CD4-positive, alpha-beta T cell treated with Interleukin-17A for 4 hours (primary cell): ENCODE data around the gene KRT14.
"Not testable (repeated sequence)": the region's sequence is repeated elsewhere in the genome, so short reads cannot be mapped to it uniquely, and the experiment has no call there.

Source experiments
- DNase-seq: peaks from one replicate; pipeline ENCODE4 v3.0.0-alpha.2; 2020; ENCODE audit warnings: mixed read lengths

KRT14 gene

GRCh38 chr17:41586863-41587495 is at the start of gene KRT14:
TSS of gene KRT14 (minus strand) at chr17:41586895. CDS start at chr17:41586834, 61 bp downstream.
- DNase-seq, result no peak

GRCh38 chr17:41635121-41636097 is 48.7 kb upstream of the KRT14 start:
- no peak for DNase-seq

- no peak for DNase-seq
Measured at GRCh38 chr17:41634639-41635038, 47.9 kb upstream of the KRT14 start.

- DNase-seq, result no peak
Measured at GRCh38 chr17:41633556-41634199, 47.0 kb upstream of the KRT14 start.

DNA sequence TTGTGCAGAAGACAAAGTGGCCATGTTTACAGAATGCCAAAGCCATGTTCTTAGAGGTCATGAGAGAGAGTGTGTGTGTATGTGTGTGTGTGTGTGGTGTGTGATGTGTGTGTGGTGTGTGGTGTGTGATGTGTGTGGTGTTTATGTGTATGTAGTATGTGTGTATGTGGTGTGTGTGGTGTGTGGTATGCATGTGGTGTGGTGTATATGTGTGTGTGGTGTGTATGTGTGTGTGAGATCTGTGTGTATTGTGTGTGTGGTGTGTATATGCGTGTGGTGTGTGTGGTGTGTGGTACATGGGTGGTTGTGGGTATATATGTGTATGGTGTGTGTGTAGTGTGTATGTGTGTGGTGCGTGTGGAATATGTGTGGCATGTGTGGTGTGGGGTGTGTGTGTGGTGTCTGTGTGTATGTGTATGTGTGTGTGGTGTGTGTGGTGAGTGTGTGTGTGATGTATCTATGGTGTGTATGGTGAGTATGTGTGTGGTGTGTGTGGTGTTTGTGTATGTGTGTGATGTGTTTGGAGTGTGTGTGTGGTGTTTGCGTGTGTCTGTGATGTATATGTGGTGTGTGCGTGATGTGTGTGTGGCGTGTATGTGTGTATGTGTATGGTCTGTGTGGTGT is 45.9 kb upstream of the KRT14 start:
- no peak for DNase-seq

GRCh38 chr17:41631898-41632285 is 45.2 kb upstream of the KRT14 start:
- DNase-seq, result no peak

DNA sequence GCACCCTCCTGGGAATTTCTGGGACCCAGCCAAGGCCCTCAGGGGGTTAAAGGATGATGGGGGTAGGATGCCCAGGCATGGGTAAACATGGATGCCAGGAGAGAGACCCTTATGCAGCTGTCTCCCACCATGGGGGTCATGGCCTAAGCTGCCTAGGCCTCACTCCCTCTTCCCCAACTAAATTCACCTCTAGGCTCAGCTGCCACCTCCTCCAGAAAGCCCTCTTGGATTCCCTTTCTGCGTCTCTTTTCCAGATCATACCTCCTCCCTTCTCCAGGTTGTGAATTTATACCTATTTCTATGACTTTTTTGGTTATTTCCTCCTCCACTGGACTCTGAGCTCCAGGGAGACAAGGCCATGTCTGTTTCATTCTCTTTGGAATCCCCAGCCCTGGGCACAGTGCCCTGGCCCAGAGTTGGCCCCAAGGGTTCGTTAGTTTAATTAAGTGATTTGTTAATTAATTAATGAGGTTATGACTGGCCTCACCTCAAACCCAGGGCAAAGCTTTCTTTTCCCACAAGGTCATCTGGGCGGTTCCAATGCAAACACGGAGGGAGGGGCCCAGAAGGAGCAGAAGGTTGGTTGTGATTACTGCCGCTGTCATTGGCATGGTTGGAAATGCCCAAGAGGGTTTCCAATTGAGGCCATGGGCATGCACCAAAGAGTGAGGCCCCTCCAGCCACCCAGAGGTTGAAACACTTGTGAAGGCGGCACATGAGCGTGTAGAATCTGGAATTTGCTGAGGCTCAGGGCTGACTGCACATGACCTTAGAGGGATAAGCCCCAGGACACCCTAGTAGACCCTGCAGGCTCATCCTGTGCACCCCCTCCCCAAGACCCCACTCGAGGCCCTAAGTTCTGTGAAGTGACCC is 44.6 kb upstream of the KRT14 start:
- no peak for DNase-seq

GRCh38 chr17:41629826-41630670 is 43.4 kb upstream of the KRT14 start:
- no peak for DNase-seq

- DNase-seq, result no peak
Measured at GRCh38 chr17:41629316-41629715, 42.6 kb upstream of the KRT14 start.

DNA sequence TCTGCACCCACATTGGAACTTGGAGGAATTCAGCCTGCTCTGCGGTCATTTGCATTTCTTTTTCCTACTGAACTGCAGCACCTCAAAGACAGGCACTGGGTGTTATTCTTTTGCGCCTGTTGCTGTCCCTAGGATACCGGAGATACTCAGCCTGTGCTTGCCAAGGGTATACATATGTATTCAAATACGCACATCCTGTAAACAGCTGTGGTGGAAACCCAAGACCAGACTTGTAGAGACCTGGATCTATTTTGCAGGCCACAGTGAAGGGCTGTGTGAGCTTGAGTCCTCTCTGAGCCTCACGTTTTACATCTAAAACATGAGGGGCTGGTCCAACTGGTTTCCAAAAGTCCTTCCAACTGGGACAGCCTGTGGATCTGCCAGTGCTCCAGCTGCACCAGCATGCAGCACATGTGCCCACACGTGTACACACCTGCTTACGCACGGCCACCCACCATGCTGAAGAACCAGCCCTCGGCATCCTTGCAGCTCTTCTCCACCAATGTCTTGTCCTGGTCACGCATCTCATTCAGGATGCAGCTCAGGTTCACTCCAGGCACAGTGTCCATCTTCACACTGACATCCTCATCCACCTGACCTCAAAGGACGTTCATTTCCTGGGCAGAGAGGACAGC is 42.0 kb upstream of the KRT14 start:
- not testable (repeated sequence) for DNase-seq

- not testable (repeated sequence) for DNase-seq
Measured at GRCh38 chr17:41628073-41628370, 41.3 kb upstream of the KRT14 start.

DNA sequence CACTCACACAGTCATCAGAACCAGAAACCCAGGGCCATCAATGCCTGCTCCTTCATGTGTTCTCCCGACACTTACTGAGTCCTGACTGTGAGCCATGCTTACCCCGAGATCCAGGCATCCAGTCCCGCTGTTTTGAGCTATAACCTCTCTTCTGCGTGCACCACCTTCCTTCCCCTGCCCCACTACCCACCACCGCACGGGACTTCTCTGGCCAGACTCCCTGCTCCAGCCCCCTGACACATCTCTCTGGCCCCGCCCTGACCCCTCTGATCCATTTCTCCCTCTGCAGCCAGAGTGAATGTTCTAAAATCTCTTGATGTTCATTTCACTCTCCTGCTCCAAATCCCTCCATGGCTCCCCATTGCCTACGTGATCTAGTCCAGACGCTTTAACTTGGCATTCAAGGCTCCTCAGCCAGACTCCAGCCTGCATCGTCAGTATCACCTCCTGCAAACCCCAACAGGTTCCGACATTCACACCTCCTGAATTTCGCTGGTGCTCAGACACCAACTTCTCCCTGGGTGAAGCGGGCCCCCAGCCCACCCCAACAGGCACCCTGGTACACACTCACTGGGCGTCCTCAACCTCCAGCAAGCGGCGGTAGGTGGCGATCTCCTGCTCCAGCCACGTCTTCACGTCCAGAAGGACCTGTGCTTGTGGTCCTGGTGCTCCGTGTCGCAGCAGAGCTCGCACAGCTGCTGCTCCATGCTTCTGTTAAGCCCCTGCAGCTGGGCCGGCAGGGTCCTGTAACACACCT is 40.8 kb upstream of the KRT14 start:
- no peak for DNase-seq

DNA sequence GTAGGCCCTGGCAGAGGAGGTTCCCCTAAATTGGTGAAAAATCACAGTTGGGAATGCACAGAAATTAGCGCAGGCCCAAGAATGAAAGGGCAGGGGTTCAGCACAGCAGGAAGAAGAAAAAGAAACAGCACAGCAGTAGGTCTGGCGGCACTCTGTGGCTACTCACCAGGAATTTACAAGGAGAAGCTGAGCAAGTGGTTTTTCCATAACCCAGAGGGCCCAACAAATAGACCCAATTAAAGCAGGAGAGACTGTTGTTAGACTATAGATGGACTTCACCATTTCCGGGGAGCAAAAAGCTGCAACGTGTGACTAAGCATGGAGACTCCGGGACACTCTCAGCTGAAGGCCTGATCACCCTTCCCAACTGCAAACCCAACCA is 40.2 kb upstream of the KRT14 start:
- not testable (repeated sequence) for DNase-seq

GRCh38 chr17:41626028-41626913 is 39.6 kb upstream of the KRT14 start:
- DNase-seq, result not testable (repeated sequence)

GRCh38 chr17:41625602-41626001 is 38.9 kb upstream of the KRT14 start:
- DNase-seq, result no peak

DNA sequence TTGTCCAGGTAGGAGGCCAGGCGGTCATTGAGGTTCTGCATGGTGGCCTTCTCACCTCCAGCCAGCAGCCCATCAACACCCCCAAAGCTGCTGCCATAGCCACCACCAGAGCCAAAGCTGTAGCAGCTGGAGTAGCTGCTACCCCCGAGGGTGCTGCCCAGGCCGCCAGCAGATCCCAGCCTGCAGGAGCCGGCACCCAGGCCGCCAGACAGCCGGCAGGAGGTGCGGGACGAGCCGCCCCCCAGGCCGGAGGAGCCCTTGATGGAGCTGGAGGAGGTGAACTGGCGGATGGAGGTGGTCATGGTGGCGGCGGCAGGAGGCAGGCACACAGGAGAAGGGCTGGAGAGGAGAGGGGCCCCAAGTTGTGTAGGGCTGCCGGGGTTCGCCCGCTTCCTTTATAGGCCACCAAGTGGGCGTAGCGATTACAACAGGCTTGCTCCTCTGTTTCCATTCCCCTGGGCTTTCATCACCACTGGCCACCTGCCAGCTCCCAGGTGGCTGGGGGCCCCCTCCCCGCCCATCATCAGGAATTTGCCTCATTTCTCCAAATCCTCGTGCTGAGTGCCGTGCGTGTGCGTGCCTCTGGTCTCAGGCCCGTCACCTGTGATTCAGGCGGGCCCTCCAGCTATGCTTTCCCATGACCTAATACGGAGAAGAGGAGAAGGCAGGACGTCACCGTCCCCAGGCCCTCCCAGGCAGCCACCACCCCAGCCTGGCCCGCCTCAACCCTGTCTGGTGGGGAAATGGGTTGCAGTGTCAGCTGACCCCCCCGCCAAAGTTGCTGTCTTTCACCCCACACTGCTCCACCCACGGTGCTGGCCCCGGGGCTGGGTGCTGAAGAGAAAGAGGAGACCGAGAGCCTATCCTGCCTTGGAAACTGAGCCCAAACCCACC is 37.8 kb upstream of the KRT14 start, which contains the start of gene KRT17:
TSS of gene KRT17 (minus strand) at position 368 of the 894 bp plus-strand sequence. CDS start at position 302, 66 bp downstream.
- no peak for DNase-seq

DNA sequence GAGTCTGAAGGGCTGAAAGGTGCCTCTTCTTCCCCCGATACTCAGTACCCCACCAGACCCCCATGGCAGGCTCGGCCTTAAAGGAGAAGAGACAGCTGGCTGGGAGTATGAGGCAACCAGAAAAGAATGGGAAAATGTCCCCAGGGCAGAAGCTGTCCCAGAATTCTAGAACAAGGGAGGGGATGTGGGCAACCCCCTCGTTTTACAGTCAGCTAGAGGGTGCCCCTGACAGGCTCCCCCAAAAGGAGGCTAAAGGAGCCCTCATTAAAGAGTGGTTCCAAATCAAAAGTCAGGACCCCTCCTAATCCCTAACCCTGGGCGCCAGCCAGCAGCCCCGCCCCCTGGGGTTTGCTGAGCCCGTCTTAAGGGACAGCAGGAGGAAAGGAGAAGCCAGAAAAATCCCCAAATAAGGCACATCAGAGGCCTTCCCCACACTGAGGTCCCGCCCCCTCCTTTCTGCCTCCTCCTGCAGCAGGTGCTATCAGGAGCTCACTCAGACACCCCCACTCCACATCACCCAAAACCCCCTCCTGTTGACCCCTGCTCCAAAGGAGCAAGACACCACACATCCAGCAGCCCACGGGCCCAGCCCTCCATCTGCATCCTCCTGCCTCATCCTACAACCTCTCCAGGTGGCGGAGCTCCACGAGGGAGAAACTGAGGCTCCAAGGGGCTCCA is 36.6 kb upstream of the KRT14 start:
- not testable (repeated sequence) for DNase-seq
